GM19043 (cell line): Measurements from ENCODE around the gene UNCX.

Source experiments
- ATAC-seq: cut with Tn5 transposase; IDR thresholded peaks from one replicate; pipeline ENCODE4 v1.9.1; 2021; ENCODE audit warnings: low read depth; ENCODE audit not compliant: unreplicated experiment

The UNCX gene

DNA sequence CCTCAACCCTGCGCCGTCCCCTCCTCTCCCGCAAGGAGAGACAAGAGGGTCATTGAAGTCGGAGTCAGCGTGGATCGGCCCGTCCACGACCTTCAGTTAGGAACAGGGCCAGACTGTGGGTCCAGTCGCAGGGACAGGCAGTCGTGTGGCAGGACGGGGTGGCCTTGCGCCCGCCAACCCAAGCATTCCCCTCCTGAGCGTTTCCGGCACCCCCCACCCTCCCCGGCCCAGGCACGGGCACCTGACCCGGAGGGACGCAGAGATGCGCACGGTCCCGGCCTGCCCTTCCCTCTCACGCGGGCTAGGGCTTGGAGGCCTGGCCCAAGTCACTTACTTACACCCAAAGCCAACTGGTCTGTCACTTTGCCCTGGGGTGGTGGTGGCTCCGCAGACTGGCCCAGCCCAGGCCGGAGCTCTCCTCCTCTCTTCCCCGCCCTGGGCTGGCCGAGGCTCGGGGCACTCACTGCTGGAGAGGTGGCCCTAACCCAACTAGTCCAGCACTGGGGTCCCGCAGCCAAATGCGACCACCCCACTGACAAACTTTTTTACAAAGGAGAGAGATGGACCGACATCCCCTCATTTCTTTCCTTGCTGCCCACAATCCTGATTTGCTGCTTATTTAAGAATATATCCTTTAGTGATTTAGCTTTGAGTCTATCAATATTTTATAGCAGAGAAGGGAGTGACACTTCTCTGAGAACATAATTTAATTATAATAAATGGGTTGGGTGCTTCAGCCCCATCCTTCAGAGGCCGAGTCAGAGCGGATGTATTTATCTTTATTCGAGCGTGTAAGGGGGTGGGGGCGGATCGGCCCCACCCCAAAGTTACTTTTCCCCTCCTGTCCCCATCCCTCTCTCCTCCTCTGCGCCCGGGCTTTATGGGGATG is 1.2 kb upstream of the UNCX start:
- no peak for ATAC-seq

DNA sequence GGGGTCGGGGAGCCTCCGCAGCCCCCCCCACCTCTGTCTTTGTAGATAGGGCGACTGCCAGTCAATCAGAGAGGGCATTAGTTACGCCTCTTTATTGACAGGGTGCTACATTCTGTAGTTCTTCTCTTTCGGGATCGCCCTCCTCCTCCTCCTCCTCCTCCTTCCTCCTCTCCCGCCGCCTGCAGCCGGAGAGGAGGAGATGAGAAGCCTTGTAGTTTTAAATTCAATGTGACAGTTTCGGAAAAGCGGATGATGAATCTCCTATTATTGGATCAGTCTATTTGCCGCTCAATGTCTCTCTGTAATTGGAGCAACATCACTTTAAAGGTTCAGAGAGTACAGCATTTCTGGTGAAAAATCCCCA is 587 bp upstream of the UNCX start:
- ATAC-seq = no peak

DNA sequence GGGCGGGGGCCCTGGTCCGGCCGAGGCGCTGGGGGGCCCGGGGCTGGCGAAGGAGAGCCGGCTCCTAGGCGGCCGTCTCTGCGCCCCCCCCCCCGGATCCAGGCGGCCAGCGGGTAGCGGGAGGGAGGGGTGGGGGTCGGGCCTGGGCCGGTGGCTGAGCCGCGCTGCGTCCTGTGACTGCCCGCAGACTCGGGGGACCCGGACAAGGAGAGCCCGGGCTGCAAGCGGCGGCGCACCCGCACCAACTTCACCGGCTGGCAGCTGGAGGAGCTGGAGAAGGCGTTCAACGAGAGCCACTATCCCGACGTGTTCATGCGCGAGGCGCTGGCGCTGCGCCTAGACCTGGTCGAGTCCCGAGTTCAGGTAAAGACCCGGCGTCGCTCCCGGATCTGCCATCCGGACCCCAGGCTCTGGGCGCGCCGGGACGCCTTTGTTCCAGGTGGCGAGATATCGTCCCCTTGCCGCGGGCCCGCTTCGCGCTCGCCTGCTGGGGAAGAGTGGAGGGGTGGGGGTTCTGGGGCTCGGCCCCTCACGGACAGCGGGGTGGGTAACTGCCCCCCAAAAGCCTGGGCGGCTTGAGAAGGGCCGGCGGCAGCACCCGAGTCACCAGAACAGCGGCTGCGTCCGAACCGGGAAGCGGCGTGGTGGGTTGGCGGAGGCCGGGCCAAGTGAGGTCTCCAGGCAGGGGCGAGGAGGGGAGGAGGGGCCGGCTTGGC is 819 bp downstream of the UNCX start:
- ATAC-seq = no peak

DNA sequence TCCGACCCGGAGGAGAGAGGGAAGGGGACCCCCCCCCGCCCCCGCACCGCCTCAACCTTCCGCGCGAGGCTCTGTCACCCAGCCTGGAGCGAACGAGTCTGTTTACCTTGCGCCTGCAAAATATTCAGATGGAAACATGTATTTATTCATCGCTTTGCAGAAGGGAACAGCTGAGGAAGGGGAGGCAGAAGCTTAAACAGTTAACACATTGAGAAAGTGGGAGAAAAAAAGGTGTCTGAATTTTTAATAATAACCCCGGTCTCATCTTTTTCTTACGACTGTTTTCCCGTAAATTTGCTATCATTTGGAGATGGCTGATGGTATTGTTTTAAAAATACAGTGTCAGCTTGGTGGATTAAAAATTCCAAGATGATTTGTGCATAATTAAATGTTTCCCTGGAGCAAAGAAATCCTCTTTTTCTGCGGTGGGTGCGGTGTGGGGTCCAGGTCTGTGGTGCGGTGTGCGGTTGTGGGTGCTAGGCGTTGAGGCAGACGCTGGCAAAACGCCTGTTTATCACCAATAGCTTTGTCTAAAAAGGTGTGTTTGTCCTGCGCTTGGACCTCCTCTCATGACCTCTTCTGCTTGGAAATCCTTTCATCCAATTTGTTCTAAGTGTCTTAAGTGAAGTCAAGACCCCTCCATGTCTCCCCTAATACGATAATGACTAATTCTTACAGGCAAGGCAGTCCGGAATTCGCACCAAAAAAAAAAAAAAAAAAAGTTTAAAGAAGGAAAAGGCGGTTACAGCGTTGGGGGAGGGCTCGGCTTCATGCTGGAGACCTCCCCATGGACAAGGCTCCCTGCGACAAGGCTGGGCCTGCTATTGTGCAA is 1.6 kb downstream of the UNCX start:
- no peak for ATAC-seq

DNA sequence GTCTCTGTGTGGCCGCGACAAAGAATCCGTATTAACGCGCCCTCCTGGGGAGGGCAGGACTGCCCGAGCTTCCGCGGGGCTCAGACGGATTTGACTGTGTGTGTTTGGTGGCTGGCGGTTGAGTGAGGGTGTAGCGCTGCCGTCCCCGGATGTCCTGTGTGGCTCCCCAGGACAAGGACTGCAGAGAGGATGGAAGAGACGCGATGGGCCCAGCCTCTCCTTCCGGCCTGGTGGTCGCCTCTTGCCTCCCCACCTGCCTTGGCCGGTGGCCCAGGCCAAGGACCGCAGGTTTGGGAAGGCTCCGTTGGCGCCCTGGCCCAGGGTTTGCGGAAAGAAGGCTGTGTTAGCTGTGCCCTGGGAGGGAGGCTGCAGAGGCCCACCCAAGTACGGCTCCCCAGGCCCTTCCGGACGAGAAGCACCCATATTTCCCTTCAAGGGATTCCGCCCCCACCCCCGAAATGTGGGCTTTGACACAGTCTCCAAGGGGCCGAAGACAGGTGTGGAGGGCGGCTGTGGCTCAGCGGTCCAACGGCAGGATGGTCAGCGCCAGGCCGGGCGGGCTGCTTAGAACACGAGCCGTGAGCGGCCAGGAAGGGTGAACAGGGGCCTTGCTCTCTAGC is 2.3 kb downstream of the UNCX start:
- no peak for ATAC-seq

DNA sequence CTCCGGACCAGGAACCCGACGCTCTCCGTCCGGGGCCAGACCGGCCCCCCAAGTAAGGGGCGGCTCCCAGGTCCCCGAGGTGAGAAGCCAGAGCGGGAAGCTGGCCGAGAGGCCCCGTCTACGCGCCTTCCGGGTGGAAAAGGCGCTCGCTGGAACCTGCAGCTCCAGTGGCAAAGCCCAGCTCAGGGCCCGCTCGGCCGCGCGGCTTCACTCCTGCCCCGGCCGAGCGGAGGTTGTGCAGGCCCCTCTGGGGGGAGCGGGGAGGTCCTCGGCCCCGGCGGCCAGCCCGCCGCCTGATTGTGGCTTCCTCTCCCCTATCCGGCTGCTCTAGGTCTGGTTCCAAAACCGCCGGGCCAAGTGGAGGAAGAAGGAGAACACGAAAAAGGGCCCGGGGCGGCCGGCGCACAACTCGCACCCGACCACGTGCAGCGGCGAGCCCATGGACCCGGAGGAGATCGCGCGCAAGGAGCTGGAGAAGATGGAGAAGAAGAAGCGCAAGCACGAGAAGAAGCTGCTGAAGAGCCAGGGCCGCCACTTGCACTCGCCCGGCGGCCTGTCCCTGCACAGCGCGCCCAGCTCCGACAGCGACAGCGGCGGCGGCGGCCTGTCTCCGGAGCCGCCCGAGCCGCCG is 2.9 kb downstream of the UNCX start:
- ATAC-seq = no peak

DNA sequence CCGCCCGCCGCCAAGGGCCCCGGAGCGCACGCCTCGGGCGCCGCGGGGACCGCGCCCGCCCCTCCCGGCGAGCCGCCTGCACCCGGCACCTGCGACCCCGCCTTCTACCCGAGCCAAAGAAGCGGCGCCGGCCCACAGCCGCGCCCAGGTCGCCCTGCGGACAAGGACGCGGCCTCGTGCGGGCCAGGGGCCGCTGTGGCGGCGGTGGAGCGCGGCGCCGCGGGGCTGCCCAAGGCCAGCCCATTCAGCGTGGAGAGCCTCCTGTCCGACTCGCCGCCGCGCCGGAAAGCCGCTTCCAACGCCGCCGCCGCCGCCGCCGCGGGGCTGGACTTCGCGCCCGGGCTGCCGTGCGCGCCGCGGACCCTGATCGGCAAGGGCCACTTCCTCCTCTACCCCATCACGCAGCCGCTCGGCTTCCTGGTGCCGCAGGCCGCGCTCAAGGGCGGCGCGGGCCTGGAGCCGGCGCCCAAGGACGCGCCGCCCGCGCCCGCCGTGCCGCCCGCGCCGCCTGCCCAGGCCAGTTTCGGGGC is 3.5 kb downstream of the UNCX start:
- no peak for ATAC-seq

DNA sequence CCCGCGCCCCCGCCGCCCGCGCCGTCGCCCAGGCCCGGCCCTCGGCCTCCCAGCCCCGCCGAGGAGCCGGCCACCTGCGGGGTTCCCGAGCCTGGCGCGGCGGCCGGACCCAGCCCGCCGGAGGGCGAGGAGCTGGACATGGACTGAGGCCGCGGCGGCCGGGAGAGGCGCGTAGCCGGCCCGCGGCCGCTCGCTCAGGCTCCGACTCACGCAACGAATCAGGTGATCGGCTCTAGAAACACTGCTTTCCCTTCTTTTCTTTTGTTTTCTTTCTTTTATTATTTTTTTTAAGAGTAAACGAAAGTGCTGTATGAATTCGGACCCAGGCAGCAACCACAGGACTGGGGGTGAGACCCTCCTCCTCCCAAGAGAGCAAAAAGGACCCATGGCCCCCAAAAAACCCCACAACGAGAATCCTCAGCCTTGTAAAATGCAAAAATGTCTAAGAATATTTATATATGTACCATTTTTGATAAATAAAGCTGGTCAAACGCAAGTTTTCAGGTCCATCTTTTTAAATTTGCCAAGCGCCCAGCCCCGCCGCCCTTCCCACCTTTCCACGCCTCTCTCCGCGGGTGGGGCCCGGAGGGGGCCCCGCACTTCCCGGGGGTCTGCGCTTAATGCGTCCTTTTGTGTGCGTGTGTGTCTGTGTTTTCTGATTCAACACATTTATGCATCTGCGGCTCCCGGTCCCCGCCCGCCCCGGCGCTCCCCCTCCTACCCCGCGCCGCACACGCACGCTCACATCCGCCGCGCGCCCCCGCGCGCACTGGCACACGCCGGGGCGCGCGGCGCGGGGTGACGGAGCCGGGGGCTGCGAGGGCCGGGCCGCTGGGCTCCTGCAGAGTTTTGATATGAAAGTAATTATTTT is 4.4 kb downstream of the UNCX start:
- no peak for ATAC-seq

DNA sequence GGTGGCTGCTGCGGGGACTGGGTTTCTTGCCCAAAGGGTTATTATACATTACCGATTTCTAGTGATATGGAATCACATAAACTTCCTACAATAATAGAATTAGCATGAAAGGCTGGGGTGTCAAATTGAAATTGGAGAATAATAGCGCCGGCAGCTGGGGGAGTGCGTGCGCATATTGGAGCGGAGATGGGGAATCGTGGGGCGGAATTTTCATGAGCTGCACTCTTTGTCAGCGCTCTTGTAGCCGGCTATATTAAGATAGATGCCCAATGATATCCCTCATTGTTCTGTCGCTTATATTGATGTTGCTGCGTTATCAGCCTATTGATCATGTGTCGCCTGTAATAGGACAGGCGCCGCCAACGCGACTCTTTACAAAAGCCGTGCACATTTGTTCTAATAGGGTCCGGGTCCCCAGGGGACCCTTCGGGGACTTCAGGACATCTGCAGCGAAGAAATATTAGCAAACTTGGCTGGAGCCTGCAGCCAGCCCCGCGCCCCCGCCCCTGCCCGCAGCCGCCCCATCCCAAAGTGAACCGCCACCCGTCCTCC is 5.1 kb downstream of the UNCX start:
- ATAC-seq = no peak

DNA sequence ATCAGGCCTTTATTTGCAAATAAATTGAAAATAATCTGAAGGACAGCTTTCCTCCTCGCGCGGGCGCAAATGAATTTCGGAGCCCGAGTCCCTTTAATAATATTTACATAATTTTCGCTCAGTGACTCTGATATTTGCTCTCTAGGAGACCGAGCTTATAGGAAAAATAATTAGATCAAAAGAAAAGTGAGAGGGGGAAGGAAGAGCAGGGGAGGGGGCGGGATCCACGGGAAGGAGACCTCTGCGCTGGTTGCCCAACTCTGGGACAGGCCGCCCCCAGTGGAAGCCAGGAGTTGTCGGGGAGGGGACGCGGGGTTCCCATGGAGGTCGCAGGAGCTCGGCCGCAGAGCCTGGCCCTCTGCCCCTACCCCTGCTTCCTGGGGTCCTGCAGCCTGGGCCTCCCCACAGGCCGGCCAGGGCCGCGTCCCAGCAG is 5.8 kb downstream of the UNCX start:
- ATAC-seq = no peak

DNA sequence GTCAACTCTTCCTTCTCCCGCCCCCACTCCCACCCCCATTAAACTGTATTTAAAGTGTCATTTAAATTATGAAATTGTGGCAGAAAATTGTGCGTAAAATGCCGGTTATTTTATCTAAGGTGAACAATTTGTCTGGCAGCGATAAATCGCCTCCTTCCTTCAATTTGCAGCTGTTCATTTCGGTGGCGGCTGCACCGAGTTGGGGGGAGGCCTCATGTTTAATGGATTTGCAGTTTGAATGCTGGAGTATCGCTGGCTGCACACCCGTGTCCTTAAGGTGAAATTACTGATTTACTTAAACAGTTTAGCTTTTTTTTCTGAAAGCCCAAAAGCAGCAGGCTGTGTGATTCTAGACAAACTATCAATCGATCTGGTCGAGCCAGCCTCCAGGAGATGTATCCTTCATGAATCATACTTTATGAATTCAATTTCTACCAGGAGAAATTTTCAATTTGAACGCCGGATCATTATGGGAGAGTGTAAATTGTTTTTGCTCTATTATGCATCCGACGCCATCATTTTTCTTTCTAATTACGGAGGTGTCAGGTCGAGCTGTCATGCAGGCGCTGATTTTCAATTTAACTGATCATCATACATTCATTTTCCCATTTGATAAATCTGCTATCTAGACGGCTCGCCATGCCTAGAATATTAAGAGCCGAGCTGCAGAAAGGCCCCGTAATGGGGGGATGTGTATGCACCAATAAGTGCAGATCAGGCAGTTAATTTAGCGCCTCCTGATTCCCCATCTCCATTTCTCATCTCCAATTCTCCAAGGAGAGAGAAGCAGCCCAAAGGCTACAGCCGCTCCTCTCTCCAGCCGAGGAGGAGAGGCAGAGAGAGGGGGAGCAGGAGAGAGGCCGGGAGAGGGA is 6.5 kb downstream of the UNCX start:
- ATAC-seq = no peak

DNA sequence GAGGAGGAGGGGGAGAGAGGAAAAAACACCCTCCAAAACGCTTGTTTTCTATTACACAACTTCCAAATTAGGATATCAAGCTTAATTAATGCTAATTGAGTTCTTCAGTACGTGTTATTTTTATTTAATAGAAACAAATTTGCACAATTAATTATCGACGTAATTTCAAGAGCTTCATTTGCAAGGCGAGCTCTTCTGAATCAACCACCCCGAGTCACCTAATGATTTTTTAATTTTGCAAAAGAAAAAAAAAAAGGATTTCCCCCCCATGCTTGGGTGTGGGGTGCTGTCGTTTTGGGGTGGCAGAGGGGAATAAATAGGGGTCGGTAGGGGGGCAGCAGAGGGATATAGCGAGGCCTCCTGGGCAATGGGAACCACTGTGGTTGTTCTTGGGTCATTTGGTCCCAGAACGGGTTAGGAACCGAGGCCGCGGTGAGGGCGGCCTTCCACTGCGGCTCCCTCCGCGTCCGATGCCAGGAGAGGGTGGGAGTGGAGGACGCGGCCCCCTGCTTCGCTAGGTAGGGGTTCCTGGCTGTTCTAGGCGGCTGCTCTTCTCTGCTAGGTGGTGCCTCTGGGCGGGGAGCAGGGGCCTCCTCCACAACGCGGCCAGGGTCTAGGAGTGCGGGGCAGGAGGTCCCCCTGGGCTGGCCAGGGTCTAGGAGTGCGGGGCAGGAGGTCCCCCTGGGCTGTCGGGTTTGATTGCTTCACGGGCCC is 7.3 kb downstream of the UNCX start:
- ATAC-seq = no peak

DNA sequence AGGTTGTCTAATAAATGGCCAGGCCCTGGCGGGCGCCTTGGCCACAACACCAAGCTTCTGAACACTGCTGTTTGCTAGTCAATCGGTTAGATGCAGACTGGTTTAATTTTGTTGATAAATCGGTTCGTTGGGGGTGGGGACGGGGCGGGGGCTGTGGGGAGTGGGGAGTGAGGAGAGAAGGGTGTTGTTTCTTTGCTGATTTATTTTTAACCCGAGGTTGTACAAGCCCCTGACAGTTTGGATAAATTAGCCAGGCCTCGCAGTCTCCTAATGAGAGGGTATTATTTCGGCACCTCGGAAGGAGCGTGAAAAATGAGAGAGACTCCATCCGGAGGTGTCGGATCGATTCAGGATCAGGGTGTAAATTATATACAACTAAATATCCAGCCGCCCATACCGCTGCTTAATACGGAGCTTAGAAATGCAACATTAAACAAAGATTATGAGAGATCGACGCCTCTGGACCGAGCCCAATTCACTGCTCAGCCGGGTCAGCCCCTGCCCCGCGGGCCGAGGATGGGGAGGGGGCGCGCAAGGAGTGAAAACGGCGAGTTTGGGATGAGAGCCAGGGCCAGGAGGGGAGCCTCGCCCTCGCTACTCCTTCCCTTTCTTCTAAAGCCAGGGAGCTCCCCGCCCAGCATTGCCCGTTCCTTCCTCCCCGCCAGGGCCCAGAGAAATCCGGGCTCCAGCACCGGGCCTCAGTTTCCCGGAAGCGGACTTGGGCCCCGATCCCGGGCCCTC is 8.0 kb downstream of the UNCX start:
- no peak for ATAC-seq

DNA sequence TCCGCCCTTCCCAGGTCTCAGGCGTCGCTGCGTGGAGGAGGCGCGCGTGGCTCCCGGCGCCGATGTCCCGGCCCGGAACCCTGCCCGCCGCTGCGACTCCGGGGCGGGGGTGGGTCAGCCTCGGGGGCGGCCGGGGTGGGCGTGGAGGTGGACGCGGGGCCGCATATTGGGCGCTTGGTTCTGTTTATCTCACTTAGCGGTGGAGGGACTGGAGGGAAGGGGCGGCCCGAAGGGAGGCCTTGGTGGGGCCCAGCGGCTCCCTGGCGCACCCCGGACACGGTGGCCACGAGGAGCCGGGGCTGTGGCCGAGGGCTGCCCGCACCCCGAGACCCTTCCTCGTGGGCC is 8.6 kb downstream of the UNCX start:
- no peak for ATAC-seq

DNA sequence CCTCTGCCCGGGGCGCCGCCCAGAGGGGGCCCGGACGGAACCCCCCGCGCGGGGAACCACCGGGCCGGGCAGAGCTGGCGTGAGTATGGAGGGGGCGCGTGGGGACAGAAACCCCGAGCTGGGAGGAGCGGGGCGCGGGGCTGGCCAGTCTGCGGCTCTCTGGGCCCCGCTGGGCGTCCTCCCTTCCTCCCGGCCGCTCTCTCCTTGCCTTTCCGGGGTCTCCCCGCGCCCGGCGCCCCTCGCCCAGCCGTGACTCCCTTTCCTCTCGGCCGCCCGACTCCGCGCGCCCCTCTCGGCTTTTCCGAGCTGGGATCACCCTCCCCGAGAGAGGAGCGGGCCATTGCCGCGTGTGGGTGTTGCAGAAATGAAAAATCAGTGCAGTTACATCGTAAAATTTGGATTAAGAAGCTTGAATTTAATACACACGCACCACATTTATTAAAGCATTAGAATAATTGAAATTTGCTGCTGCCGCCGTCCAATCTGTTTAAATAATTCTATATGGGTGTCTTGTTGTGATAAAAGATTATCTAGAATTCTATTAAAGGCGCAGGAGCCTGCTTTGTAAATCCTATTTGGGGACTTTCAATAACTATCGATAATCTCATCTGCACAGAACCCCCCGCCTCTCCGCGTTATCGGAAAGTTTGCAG is 9.1 kb downstream of the UNCX start:
- ATAC-seq = no peak

DNA sequence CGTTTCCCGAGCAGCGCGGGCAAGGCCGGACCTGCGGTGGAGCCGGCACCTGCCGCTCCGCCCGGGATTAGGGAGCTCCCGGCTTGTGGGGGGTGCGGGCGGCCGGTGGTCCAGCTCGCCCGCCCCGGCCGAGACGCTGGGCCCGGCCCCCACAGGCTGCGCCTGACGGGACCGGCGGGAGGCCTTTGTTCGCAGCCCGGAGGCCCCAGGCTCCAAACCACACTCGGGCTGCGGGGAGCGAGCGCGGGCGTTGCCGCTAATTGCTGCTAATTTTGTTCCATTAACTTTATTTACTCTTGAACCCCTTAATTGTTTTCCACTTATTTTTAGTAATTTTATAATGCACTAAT is 9.6 kb downstream of the UNCX start:
- ATAC-seq = no peak
